ENCODE results near the gene SMAD3.

Gene SMAD3

DNA sequence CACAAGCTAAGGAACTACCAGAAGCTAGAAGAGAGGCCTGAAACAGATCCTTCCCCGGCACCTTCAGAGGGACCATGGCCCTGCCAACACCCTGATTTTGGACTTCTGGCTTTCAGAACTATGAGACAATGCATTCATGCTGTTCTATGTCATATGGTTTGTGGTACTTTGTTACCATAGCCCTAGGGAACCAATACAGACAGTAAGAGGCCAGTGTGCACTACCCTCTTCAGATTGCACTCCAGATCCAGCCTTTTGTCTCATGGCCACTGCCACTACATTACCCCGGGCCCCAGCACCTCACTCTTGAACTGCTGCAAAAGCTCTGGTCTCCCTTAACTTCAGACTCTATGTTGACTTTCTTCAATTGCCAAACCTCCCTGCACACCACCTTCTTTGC, 165.1 kb downstream of the SMAD3 start:
- peaks cover 5% of the 10 kb centered on the region; the same call in 1 of the 2 replicates for H3K4me1 ChIP-seq (ENCODE audit: insufficient read depth, low read length)
- no peak overlapping the region for H3K4me3 ChIP-seq (ENCODE audit: low read depth in 1 of 2, low read length in 2 of 2)
- no peaks in the 10 kb centered on the region for H3K9me3 ChIP-seq (ENCODE audit: insufficient read depth, low read length, severe bottlenecking)
- H4K20me1 ChIP-seq (ENCODE audit: insufficient read depth, low read length): no peaks in the 10 kb centered on the region
- no peak for DNase-seq
- ATAC-seq (ENCODE audit: insufficient read depth, low read depth): no peak
- no peak overlapping the region for H3K4me2 ChIP-seq (ENCODE audit: insufficient read depth, low read length)
- TF ChIP-seq, protein P1, sequence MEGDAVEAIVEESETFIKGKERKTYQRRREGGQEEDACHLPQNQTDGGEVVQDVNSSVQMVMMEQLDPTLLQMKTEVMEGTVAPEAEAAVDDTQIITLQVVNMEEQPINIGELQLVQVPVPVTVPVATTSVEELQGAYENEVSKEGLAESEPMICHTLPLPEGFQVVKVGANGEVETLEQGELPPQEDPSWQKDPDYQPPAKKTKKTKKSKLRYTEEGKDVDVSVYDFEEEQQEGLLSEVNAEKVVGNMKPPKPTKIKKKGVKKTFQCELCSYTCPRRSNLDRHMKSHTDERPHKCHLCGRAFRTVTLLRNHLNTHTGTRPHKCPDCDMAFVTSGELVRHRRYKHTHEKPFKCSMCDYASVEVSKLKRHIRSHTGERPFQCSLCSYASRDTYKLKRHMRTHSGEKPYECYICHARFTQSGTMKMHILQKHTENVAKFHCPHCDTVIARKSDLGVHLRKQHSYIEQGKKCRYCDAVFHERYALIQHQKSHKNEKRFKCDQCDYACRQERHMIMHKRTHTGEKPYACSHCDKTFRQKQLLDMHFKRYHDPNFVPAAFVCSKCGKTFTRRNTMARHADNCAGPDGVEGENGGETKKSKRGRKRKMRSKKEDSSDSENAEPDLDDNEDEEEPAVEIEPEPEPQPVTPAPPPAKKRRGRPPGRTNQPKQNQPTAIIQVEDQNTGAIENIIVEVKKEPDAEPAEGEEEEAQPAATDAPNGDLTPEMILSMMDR (IDR thresholded peaks at IDR 0.05; ENCODE audit: borderline replicate concordance, extremely low read depth, low read length, poor library complexity, severe bottlenecking): no peak
- TF ChIP-seq EZH2 (IDR thresholded peaks at IDR 0.05; ENCODE audit: borderline replicate concordance, low read depth, low read length, severe bottlenecking): no peak
- H3K27ac ChIP-seq (ENCODE audit: low read length): no peak overlapping the region
- H3K79me2 ChIP-seq (ENCODE audit: insufficient read depth, low read length): no peaks in the 10 kb centered on the region
- no peak overlapping the region for H3K9ac ChIP-seq (ENCODE audit: low read depth, low read length)
- peaks cover 46% of the 10 kb centered on the region for H3K36me3 ChIP-seq (ENCODE audit: insufficient read depth, low read length)
- no peak overlapping the region for H2AFZ ChIP-seq (ENCODE audit: low read depth, low read length)
- H3K27me3 ChIP-seq (ENCODE audit: insufficient read depth, low read length, poor library complexity): no peaks in the 10 kb centered on the region

DNA sequence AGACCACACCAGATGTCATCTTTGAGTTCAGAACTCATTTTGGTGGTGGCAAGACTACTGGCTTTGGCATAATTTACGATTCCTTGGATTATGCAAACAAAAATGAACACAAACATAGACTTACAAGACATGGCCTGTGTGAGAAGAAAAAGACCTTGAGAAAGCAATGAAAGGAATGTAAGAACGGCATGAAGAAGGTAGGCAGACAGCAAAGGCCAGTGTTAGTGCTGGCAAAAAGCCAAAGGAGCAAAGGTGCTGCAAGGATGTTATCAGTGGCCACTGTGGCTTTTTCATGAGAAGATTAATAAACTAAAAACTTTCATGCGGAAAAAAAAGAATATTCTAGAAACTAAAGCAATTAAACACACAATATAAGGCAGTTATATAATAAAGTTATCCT, 167.2 kb downstream of the SMAD3 start:
- Histone ChIP-seq H3K9me3 (ENCODE audit: insufficient read depth, low read length, severe bottlenecking) (no peaks in the 10 kb centered on the region), H3K9ac (ENCODE audit: low read depth, low read length) (no peak overlapping the region), H3K4me1 (ENCODE audit: insufficient read depth, low read length) (peaks cover 5% of the 10 kb centered on the region; the same call in 1 of the 2 replicates), H3K79me2 (ENCODE audit: insufficient read depth, low read length) (0 out of 2 replicates have a peak, but pooled peaks cover 2% of the 10 kb centered on the region), H3K27me3 (ENCODE audit: insufficient read depth, low read length, poor library complexity) (no peaks in the 10 kb centered on the region), H3K4me3 (ENCODE audit: low read depth in 1 of 2, low read length in 2 of 2) (no peak overlapping the region), H4K20me1 (ENCODE audit: insufficient read depth, low read length) (peaks cover 8% of the 10 kb centered on the region; the same call in 1 of the 2 replicates), H2AFZ (ENCODE audit: low read depth, low read length) (no peak overlapping the region), H3K4me2 (ENCODE audit: insufficient read depth, low read length) (no peak overlapping the region), H3K27ac (ENCODE audit: low read length) (no peak overlapping the region), H3K36me3 (ENCODE audit: insufficient read depth, low read length) (peaks cover 44% of the 10 kb centered on the region)
- ATAC-seq (ENCODE audit: insufficient read depth, low read depth): no peak
- no peak for DNase-seq
- no peak for TF ChIP-seq EZH2 (IDR thresholded peaks at IDR 0.05; ENCODE audit: borderline replicate concordance, low read depth, low read length, severe bottlenecking)
- TF ChIP-seq, protein P1 (IDR thresholded peaks at IDR 0.05; ENCODE audit: borderline replicate concordance, extremely low read depth, low read length, poor library complexity, severe bottlenecking): no peak

GRCh38 chr15:67240235-67241131, 175.1 kb downstream of the SMAD3 start:
- no peak for TF ChIP-seq EZH2 (IDR thresholded peaks at IDR 0.05; ENCODE audit: borderline replicate concordance, low read depth, low read length, severe bottlenecking)
- TF ChIP-seq, protein P1 (IDR thresholded peaks at IDR 0.05; ENCODE audit: borderline replicate concordance, extremely low read depth, low read length, poor library complexity, severe bottlenecking): peak; percentile 44
- Histone ChIP-seq H3K4me2 (ENCODE audit: insufficient read depth, low read length) (no peak overlapping the region), H4K20me1 (ENCODE audit: insufficient read depth, low read length) (peaks cover 20% of the 10 kb centered on the region; the same call in 1 of the 2 replicates), H3K9me3 (ENCODE audit: insufficient read depth, low read length, severe bottlenecking) (no peaks in the 10 kb centered on the region), H3K4me3 (ENCODE audit: low read depth in 1 of 2, low read length in 2 of 2) (no peak overlapping the region), H3K9ac (ENCODE audit: low read depth, low read length) (no peak overlapping the region), H3K79me2 (ENCODE audit: insufficient read depth, low read length) (peaks cover 51% of the 10 kb centered on the region), H3K27me3 (ENCODE audit: insufficient read depth, low read length, poor library complexity) (no peaks in the 10 kb centered on the region), H3K27ac (ENCODE audit: low read length) (no peak overlapping the region), H3K4me1 (ENCODE audit: insufficient read depth, low read length) (no peaks in the 10 kb centered on the region), H2AFZ (ENCODE audit: low read depth, low read length) (no peak overlapping the region), H3K36me3 (ENCODE audit: insufficient read depth, low read length) (no peaks in the 10 kb centered on the region)
- DNase-seq: no peak
- no peak for ATAC-seq (ENCODE audit: insufficient read depth, low read depth)
